Lower lobe of right lung (tissue), 2 donors: ENCODE measurements around the gene GFOD2. TPM values are rescaled to one million over a fixed set of nuclear protein-coding genes. Genes with fewer than 3 reads are reported as not detected.

ENCODE experiments used
- ATAC-seq, 2 donors: fragments of 200-7000 bp; cut with Tn5 transposase; one replicate each; pipeline ENCODE4 v1.9.1; 2020 to 2022; ENCODE audit warnings: mild to moderate bottlenecking in 2 of 2, moderate library complexity in 2 of 2
- DNase-seq: peaks from one replicate; pipeline ENCODE4 v3.0.0-alpha.2; 2020
- H3K27ac ChIP-seq: fragments of 200-600 bp; one replicate; pipeline ENCODE4 v1.8.0; 2022
- H3K27me3 ChIP-seq: fragments of 200-600 bp; one replicate; pipeline ENCODE4 v1.8.0; 2022; ENCODE audit warnings: low read depth
- H3K36me3 ChIP-seq: fragments of 200-600 bp; one replicate; pipeline ENCODE4 v1.8.0; 2022; ENCODE audit warnings: mild to moderate bottlenecking
- H3K4me1 ChIP-seq: fragments of 200-600 bp; one replicate; pipeline ENCODE4 v1.8.0; 2022
- H3K4me3 ChIP-seq: fragments of 200-600 bp; one replicate; pipeline ENCODE4 v1.8.0; 2022; ENCODE audit warnings: mild to moderate bottlenecking
- H3K9me3 ChIP-seq: fragments of 200-600 bp; one replicate; pipeline ENCODE4 v1.8.0; 2022
- intact Hi-C: fragments of 100-400 bp; cut with DNase I; formaldehyde crosslinking; loops from one replicate; pipeline ENCODE4 v1.11.0; 2022
- total RNA-seq: library from RNA; stranded (reverse); fragmentation: NEBNext Ultra II Directional; extraction: Animal tissue kit (Norgen Biotek cat#: 25700); gene quantifications from one replicate; pipeline ENCODE4 v1.2.1, GENCODE V29; 2021
- TF ChIP-seq, protein P1 (sequence below): fragments of 200-600 bp; IDR thresholded peaks from one replicate; pipeline ENCODE4 v1.8.0; 2022; ENCODE audit warnings: antibody characterized with exemption, mild to moderate bottlenecking
- donor health status: DM: no; HTN: yes; CAD: no; lungs with severe emphysema.

Gene GFOD2
- total RNA-seq, 1 donor from 2014 or later, result 18.9 TPM

DNA sequence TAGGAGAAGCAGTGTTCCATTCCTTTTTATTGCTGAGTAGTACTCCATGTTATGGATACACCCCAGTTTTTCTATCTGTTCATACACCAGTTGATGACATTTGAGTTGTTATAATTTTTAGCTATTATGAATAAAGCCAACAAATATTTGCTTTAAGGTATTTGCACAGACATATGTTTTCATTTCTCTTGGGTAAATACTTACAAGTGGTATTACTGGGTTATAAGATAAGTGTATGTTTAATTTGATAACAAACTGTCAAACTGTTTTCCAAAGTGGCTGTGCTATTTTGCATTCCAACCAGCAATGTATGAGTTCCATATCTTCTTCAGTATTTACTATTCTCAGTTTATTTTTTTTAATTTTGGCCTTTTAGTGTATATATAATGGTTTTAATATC, 27.7 kb upstream of the GFOD2 start:
- no peak for ATAC-seq
- no peak for DNase-seq
- Histone ChIP-seq H3K4me1 (no peaks in the 10 kb centered on the region), H3K9me3 (no peaks in the 10 kb centered on the region), H3K36me3 (peaks cover 29% of the 10 kb centered on the region), H3K4me3 (no peak overlapping the region), H3K27me3 (no peaks in the 10 kb centered on the region), H3K27ac (no peak overlapping the region)
- TF ChIP-seq, protein P1, sequence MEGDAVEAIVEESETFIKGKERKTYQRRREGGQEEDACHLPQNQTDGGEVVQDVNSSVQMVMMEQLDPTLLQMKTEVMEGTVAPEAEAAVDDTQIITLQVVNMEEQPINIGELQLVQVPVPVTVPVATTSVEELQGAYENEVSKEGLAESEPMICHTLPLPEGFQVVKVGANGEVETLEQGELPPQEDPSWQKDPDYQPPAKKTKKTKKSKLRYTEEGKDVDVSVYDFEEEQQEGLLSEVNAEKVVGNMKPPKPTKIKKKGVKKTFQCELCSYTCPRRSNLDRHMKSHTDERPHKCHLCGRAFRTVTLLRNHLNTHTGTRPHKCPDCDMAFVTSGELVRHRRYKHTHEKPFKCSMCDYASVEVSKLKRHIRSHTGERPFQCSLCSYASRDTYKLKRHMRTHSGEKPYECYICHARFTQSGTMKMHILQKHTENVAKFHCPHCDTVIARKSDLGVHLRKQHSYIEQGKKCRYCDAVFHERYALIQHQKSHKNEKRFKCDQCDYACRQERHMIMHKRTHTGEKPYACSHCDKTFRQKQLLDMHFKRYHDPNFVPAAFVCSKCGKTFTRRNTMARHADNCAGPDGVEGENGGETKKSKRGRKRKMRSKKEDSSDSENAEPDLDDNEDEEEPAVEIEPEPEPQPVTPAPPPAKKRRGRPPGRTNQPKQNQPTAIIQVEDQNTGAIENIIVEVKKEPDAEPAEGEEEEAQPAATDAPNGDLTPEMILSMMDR, result no peak
- intact Hi-C loops, result no loop called here

DNA sequence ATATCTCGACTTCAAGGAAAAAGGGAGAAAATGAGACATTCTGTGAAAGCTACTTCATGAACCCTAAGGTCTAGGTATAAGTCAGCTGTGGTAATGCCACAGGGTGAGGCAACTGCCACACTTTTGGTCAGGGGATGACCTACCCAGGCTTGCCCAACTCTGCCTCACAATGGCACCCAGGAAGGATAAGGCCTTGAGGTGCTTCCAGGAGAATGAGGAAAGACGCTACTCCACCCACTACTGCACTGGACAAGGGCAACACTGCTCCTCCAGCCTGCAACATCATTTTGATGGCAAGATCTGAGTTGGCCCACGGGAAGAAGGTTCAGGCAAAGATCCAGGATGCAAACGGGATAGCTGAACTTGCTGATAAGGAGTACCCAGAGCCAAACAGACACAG, 22.0 kb upstream of the GFOD2 start:
- Histone ChIP-seq H3K27me3 (no peaks in the 10 kb centered on the region), H3K27ac (no peak overlapping the region), H3K4me1 (no peaks in the 10 kb centered on the region), H3K36me3 (peaks cover 62% of the 10 kb centered on the region), H3K4me3 (no peak overlapping the region), H3K9me3 (no peaks in the 10 kb centered on the region)
- TF ChIP-seq, protein P1, result no peak
- intact Hi-C loops, result no loop called here
- ATAC-seq (no peak), DNase-seq (no peak)

DNA sequence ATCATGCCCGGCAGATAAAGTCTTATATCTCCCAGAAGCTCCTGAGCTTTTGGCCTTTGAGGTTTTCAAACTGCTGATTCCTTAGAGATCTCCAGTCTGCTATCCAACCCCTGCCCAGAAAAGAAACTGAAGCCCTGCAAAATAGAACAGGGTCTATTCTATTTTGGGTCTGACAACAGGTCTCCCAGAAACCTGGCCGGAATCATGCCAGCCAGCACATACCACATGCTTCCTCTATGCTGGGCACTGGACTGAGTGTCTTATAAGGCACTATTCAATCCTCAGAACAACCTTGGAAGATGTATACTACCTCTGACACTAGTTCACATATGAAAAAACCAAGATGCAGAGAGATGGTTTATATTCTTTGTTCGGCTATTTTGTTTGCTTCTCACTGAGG, 21.3 kb upstream of the GFOD2 start:
- DNase-seq, result no peak
- Histone ChIP-seq H3K36me3 (peaks cover 63% of the 10 kb centered on the region), H3K27ac (no peak overlapping the region), H3K9me3 (no peaks in the 10 kb centered on the region), H3K4me3 (no peak overlapping the region), H3K4me1 (no peaks in the 10 kb centered on the region), H3K27me3 (no peaks in the 10 kb centered on the region)
- intact Hi-C loops, result no loop called here
- ATAC-seq, result no peak
- TF ChIP-seq, protein P1, result no peak

DNA sequence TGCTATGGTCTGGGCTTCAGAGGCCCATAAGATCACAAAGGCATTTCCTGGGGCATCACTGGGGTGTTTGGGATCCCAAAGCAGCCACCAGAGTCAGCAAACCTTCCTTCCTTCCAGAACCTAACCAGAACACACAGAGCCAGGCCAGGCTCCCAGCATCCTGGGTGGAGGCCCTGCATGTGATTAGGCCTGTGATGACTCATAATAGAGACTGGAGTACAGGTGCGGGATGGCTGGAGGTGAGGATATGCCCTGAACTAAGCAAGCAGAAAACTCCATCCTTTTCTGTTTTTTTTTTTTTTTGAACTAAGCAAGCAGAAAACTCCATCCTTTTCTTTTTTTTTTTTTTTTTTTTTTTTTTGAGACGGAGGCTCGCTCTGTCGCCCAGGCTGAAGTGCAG, 17.7 kb upstream of the GFOD2 start:
- no peaks in the 10 kb centered on the region for H3K27me3 ChIP-seq
- H3K27ac ChIP-seq, result no peak overlapping the region
- ATAC-seq (no peak), DNase-seq (no peak)
- H3K36me3 ChIP-seq, result peaks cover 61% of the 10 kb centered on the region
- no peaks in the 10 kb centered on the region for H3K4me1 ChIP-seq
- TF ChIP-seq, protein P1, result no peak
- H3K4me3 ChIP-seq, result no peak overlapping the region
- no peaks in the 10 kb centered on the region for H3K9me3 ChIP-seq
- intact Hi-C loops, result no loop called here

DNA sequence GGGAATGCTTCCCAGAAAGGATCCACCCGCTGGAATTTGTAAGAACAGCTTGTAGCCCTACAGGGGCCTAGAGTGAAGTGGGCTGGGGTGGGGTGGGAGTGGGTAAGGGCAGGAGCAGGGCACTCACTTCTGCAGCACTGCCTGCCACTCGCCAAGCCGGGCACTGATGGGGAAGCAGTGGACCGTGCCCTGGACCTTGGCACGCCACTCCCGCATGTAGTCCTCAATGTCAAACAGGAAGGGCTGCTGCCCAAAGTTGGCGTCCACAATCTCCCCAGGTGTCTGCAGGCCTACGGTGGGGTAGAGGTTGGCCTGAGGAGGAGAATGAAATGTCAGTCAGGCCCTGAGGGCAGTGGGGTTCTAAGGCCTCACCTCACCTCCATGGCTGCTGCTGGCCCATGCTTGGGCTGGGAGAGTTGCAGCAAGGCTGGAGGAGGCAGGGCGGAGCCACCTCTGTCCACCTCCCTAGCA, 15.7 kb upstream of the GFOD2 start:
- intact Hi-C loops, result no loop called here

More for the DNA sequence above, 15.7 kb upstream of the GFOD2 start:
- TF ChIP-seq, protein P1, result no peak
- DNase-seq, result no peak
- no peaks in the 10 kb centered on the region for H3K27me3 ChIP-seq
- H3K36me3 ChIP-seq, result peaks cover 67% of the 10 kb centered on the region
- no peaks in the 10 kb centered on the region for H3K4me1 ChIP-seq
- no peaks in the 10 kb centered on the region for H3K9me3 ChIP-seq
- ATAC-seq, result no peak
- no peak overlapping the region for H3K27ac ChIP-seq
- no peak overlapping the region for H3K4me3 ChIP-seq
